Activated CD4-positive, alpha-beta memory T cell treated with anti-CD3 and anti-CD28 coated beads, Interleukin-2, amount 10 ng/mL, durations not matched to agents 7 days and 5 days (primary cell): ENCODE data around the gene BRF1. TPM values are rescaled to one million over a fixed set of nuclear protein-coding genes. Genes with fewer than 3 reads are reported as not detected.

ENCODE experiments used
- CTCF ChIA-PET: fragments of 350-600 bp; sonication (Branson Sonifier 250); formaldehyde crosslinking; loops from one replicate; lab custom pipeline; 2021; ENCODE audit warnings: antibody characterized with exemption, inconsistent platforms; lab: Charles Lee
- POLR2A ChIA-PET: fragments of 350-600 bp; sonication (Branson Sonifier 250); formaldehyde crosslinking; loops from one replicate; lab custom pipeline; 2021; ENCODE audit warnings: antibody characterized with exemption; lab: Charles Lee
- DNase-seq: peaks from one replicate; pipeline ENCODE4 v3.0.0-alpha.2; 2020
- H3K27ac Mint-ChIP-seq: one replicate; pipeline ENCODE4 v1.8.0; 2021; ENCODE audit warnings: mild to moderate bottlenecking, mixed read lengths
- H3K27me3 Mint-ChIP-seq: one replicate; pipeline ENCODE4 v1.8.0; 2021; ENCODE audit warnings: mixed read lengths
- H3K36me3 Mint-ChIP-seq: one replicate; pipeline ENCODE4 v1.8.0; 2021; ENCODE audit warnings: low read depth, mixed read lengths
- H3K4me1 Mint-ChIP-seq: one replicate; pipeline ENCODE4 v1.8.0; 2021; ENCODE audit warnings: mixed read lengths
- H3K4me3 Mint-ChIP-seq: one replicate; pipeline ENCODE4 v1.8.0; 2021; ENCODE audit warnings: mild to moderate bottlenecking, mixed read lengths
- H3K9me3 Mint-ChIP-seq: one replicate; pipeline ENCODE4 v1.8.0; 2021; ENCODE audit warnings: mixed read lengths
- total RNA-seq, 2 experiments: library from RNA; stranded (reverse); gene quantifications; one replicate each; pipeline ENCODE4 v1.2.3, GENCODE V29; 2021

BRF1 gene
- total RNA-seq, 2 experiments from 2014 or later: 37.4 to 40.7 TPM

- POLR2A ChIA-PET: no interaction called here
- Mint-ChIP-seq H3K4me3 (no peak overlapping the region), H3K9me3 (no peaks in the 10 kb centered on the region), H3K36me3 (peaks cover 16% of the 10 kb centered on the region), H3K4me1 (peaks cover 18% of the 10 kb centered on the region), H3K27ac (no peak overlapping the region), H3K27me3 (no peaks in the 10 kb centered on the region)
- CTCF ChIA-PET: no interaction called here
- DNase-seq: no peak
Measured at GRCh38 chr14:105244334-105244733, 56.5 kb downstream of the BRF1 start.

- ChIA-PET POLR2A (no interaction called here), CTCF (no interaction called here)
- Mint-ChIP-seq H3K9me3 (no peaks in the 10 kb centered on the region), H3K4me1 (peaks cover 5% of the 10 kb centered on the region), H3K4me3 (no peak overlapping the region), H3K36me3 (peaks cover 8% of the 10 kb centered on the region), H3K27ac (no peak overlapping the region), H3K27me3 (no peaks in the 10 kb centered on the region)
- DNase-seq: no peak
Measured at GRCh38 chr14:105241641-105242040, 59.2 kb downstream of the BRF1 start.

- no peak overlapping the region for H3K27ac Mint-ChIP-seq
- CTCF ChIA-PET: no interaction called here
- peaks cover 8% of the 10 kb centered on the region for H3K36me3 Mint-ChIP-seq
- no peaks in the 10 kb centered on the region for H3K9me3 Mint-ChIP-seq
- POLR2A ChIA-PET: no interaction called here
- DNase-seq: no peak
- peaks cover 5% of the 10 kb centered on the region for H3K4me1 Mint-ChIP-seq
- H3K4me3 Mint-ChIP-seq: no peak overlapping the region
- no peaks in the 10 kb centered on the region for H3K27me3 Mint-ChIP-seq
Measured at GRCh38 chr14:105240811-105241576, 59.8 kb downstream of the BRF1 start.

GRCh38 chr14:105229099-105229655 lies 71.6 kb downstream of the BRF1 start:
- CTCF ChIA-PET: no interaction called here
- POLR2A ChIA-PET: no interaction called here
- DNase-seq: no peak
- Mint-ChIP-seq H3K27me3 (no peaks in the 10 kb centered on the region), H3K9me3 (no peaks in the 10 kb centered on the region), H3K27ac (no peak overlapping the region), H3K4me1 (no peaks in the 10 kb centered on the region), H3K4me3 (no peak overlapping the region), H3K36me3 (peaks cover 9% of the 10 kb centered on the region)

- Mint-ChIP-seq H3K9me3 (no peaks in the 10 kb centered on the region), H3K4me1 (no peaks in the 10 kb centered on the region), H3K27me3 (no peaks in the 10 kb centered on the region), H3K36me3 (peaks cover 9% of the 10 kb centered on the region), H3K4me3 (no peak overlapping the region), H3K27ac (no peak overlapping the region)
- ChIA-PET POLR2A (no interaction called here), CTCF (no interaction called here)
- DNase-seq: no peak
Measured at GRCh38 chr14:105228562-105228961, 72.2 kb downstream of the BRF1 start.

GRCh38 chr14:105227346-105227745 lies 73.5 kb downstream of the BRF1 start:
- no peaks in the 10 kb centered on the region for H3K27me3 Mint-ChIP-seq
- peaks cover 15% of the 10 kb centered on the region for H3K36me3 Mint-ChIP-seq
- ChIA-PET CTCF (no interaction called here), POLR2A (no interaction called here)
- H3K4me3 Mint-ChIP-seq: no peak overlapping the region
- no peaks in the 10 kb centered on the region for H3K4me1 Mint-ChIP-seq
- no peak overlapping the region for H3K27ac Mint-ChIP-seq
- no peaks in the 10 kb centered on the region for H3K9me3 Mint-ChIP-seq
- no peak for DNase-seq

GRCh38 chr14:105226198-105226597 lies 74.6 kb downstream of the BRF1 start:
- DNase-seq: no peak
- H3K27me3 Mint-ChIP-seq: no peaks in the 10 kb centered on the region
- H3K4me3 Mint-ChIP-seq: no peak overlapping the region
- H3K27ac Mint-ChIP-seq: no peak overlapping the region
- H3K9me3 Mint-ChIP-seq: no peaks in the 10 kb centered on the region
- CTCF ChIA-PET: no interaction called here
- POLR2A ChIA-PET: no interaction called here
- peaks cover 21% of the 10 kb centered on the region for H3K36me3 Mint-ChIP-seq
- no peaks in the 10 kb centered on the region for H3K4me1 Mint-ChIP-seq

- Mint-ChIP-seq H3K9me3 (no peaks in the 10 kb centered on the region), H3K4me3 (no peak overlapping the region), H3K27ac (no peak overlapping the region), H3K27me3 (no peaks in the 10 kb centered on the region), H3K36me3 (peaks cover 21% of the 10 kb centered on the region), H3K4me1 (no peaks in the 10 kb centered on the region)
- ChIA-PET CTCF (no interaction called here), POLR2A (no interaction called here)
- DNase-seq: no peak
Measured at GRCh38 chr14:105224845-105225570, 75.8 kb downstream of the BRF1 start.

- ChIA-PET POLR2A (no interaction called here), CTCF (interaction anchor here (0.5 to 1.4 kb wide), 2 partner anchors 22 to 142 kb away, joined by 3 read pairs; no protein-coding TSS in a partner anchor)
- H3K27me3 Mint-ChIP-seq: no peaks in the 10 kb centered on the region
- no peak overlapping the region for H3K27ac Mint-ChIP-seq
- DNase-seq: no peak
- H3K36me3 Mint-ChIP-seq: peaks cover 28% of the 10 kb centered on the region
- no peaks in the 10 kb centered on the region for H3K9me3 Mint-ChIP-seq
- no peak overlapping the region for H3K4me3 Mint-ChIP-seq
- H3K4me1 Mint-ChIP-seq: no peaks in the 10 kb centered on the region
Measured at GRCh38 chr14:105223770-105224544, 76.8 kb downstream of the BRF1 start.

GRCh38 chr14:105223260-105223659 lies 77.5 kb downstream of the BRF1 start:
- POLR2A ChIA-PET: no interaction called here
- H3K27ac Mint-ChIP-seq: no peak overlapping the region
- CTCF ChIA-PET: interaction anchor here (1.4 kb wide), 1 partner anchor 21 kb away, joined by 3 read pairs; no protein-coding TSS in a partner anchor
- no peak for DNase-seq
- no peaks in the 10 kb centered on the region for H3K27me3 Mint-ChIP-seq
- H3K4me1 Mint-ChIP-seq: no peaks in the 10 kb centered on the region
- no peaks in the 10 kb centered on the region for H3K9me3 Mint-ChIP-seq
- no peak overlapping the region for H3K4me3 Mint-ChIP-seq
- H3K36me3 Mint-ChIP-seq: peaks cover 29% of the 10 kb centered on the region

- CTCF ChIA-PET: no interaction called here
- no peak for DNase-seq
- Mint-ChIP-seq H3K27me3 (no peaks in the 10 kb centered on the region), H3K4me3 (no peak overlapping the region), H3K9me3 (no peaks in the 10 kb centered on the region), H3K36me3 (peaks cover 26% of the 10 kb centered on the region), H3K27ac (no peak overlapping the region), H3K4me1 (no peaks in the 10 kb centered on the region)
- POLR2A ChIA-PET: no interaction called here
Measured at GRCh38 chr14:105221598-105222178, 79.1 kb downstream of the BRF1 start.

- ChIA-PET POLR2A (no interaction called here), CTCF (no interaction called here)
- no peak overlapping the region for H3K4me3 Mint-ChIP-seq
- no peaks in the 10 kb centered on the region for H3K4me1 Mint-ChIP-seq
- H3K27ac Mint-ChIP-seq: no peak overlapping the region
- peaks cover 25% of the 10 kb centered on the region for H3K36me3 Mint-ChIP-seq
- no peaks in the 10 kb centered on the region for H3K9me3 Mint-ChIP-seq
- no peaks in the 10 kb centered on the region for H3K27me3 Mint-ChIP-seq
- DNase-seq: no peak
Measured at GRCh38 chr14:105220699-105221597, 79.9 kb downstream of the BRF1 start.
